GM21381 (cell line): ENCODE data around the gene KIF5C.
A peak's percentile ranks its signal among the peaks of the same experiment; 100 is the strongest.

Source experiments
- ATAC-seq: cut with Tn5 transposase; IDR thresholded peaks from one replicate; pipeline ENCODE4 v1.9.1; 2021; ENCODE audit warnings: mild to moderate bottlenecking, moderate library complexity; ENCODE audit not compliant: unreplicated experiment

KIF5C gene

DNA sequence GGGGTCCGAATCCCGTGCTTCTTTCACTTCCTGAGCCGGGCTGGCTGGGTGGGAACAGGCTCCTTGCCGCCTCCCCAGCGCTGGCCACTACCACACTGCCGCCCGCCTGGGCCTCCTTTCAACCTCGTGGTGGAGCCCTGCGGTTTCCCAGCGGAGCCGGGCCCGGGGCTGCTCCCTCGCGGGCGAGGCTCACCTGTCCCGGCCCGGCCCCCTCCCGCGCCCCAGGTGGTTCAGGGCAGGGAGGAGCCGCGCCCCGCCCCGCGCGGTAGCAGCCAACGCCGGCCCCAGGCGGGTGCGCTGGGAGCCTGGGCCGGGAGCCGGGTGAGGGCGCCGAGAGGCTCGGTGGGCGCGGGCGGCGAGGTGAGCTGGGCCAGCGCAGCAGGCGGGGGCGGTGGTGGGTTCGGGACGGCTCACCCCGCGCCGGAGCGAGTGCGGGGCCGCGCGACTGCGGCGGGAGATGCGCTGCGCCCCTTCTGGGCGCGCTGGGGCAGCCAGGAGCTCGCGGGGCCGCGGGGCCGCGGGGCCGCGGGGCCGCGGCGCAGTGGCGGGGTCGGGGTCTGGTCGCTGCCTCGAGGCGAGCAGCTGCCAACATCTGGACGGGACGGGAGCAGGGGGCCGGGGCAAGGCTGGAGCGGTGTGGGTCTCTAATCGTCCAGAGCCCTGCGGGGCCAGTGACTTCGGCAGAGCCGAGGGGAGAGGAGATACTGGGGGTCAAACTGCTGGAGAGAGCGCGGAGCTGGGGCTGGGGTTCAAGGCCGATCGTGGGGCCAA lies 163.6 kb downstream of the KIF5C start, which contains the start of gene LYPD6B:
Gene LYPD6B (plus strand): TSS at position 258 of the 771 bp plus-strand sequence. CDS start 92,250 bp downstream, outside the sequence.
- ATAC-seq, result peak; percentile 60

DNA sequence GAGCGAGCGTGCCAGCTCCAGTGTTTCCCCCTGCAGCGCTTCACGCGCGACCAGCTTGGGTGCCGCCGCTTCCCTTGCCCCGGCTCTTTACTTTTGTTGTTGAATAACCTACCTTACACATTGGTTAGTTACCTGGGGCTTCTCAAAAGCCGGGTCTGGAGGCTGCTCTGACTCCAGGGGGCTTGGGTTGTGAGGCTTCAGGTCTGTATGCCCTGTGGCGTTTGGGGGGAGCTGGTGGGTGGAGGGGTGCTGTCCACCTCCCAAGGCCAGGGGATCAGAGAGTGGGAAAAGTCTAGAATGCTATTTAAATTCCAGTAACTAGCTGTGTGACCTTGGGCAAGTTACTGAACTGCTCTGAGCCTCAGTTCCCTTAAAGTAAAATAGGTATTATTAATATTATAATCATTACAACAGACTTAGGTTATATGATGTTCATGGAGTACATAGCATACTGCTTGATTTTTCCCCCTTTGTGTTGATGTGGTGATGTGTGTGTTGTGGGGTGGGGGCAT lies 164.2 kb downstream of the KIF5C start:
- ATAC-seq, result no peak

DNA sequence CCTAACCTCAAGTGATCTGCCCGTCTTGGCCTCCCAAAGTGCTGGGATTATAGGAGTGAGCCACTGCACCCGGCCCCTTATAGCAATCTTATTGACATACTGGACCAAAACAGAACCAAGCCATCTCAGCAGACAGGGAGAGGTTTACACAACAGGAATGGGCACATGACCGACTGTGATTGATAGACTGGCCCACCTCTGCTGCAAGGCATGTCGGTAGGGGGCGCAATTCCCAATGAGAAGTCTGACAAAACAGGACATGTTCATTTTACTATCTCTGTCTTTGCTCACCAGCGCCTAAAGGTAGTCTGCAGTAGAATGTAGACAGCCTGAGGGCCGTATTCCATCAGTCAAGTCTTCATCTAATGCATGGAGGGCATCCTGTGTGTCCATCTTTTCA lies 165.4 kb downstream of the KIF5C start:
- no peak for ATAC-seq

DNA sequence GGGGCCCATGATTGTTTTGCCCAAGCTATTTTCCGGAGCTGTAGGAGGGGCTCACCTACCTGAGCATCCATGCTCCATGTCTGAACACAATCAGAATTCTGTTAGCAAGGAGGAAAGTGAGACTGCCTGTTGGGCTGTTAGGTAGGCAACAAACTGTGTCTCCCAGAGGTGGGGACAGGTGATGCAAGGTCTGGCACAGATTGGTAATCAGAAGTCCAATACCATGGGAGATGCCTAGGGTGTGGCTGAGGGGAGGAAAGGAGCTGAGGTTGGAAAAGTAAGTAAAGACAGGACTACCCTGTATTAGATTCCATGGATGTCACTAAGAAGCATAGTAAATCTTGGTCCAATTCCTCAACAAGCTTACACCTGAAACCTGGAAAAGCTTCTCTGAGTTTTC lies 166.5 kb downstream of the KIF5C start:
- no peak for ATAC-seq

DNA sequence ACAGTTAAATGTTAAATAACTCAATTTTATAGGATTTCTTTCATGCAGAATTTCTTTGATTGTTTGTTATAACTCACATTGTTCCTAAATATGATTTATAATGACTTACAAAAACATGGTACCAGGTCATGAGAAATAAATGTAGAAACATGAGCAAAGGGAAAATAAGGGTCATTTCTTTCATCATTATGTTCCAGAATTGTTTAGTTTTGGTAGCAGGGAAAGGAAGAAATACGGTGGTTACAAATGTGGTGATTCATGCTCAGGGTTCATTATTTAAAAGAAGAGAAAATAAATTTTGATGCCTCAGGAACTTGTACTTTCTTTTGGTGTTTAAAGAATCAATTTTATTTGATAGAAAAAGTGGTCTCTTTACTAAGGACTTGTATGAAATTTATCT lies 167.9 kb downstream of the KIF5C start:
- ATAC-seq, result no peak

DNA sequence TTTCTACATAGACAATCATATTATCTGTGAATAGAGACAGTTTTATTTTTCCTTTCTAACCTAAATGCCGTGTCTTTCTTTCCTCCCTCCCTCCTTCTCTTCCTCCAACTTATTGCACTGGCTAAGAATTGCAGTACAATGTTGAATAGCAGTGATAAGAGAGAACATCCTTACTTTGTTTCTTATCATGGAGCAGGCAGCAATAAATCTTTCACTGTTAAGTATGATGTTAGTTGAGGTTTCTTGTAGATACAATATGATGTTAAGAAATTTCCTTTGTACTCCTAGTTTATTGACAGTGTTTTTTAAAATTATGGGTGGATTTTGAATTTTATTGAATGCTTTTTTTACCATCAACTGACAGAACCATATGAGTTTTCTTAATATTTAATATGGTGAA lies 169.5 kb downstream of the KIF5C start:
- ATAC-seq, result no peak

DNA sequence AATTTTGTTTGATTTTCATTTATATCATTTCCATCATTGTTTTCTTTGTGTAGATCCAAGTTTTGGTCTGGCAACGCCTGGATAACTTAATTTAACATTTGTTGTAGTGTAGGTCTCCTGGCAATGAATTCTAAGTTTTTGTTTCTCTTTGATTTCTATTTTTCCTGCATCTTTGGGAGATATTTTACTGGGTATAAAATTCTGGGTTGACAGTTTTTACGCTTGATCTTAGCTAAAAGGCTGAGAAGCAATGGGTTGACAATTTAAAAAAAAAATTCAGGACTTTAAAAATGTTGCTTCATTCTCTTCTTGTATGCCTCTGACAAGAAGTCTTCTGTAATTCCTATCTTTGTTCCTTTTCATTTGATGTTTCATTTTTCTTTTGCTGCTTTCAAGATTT lies 172.1 kb downstream of the KIF5C start:
- ATAC-seq, result no peak

DNA sequence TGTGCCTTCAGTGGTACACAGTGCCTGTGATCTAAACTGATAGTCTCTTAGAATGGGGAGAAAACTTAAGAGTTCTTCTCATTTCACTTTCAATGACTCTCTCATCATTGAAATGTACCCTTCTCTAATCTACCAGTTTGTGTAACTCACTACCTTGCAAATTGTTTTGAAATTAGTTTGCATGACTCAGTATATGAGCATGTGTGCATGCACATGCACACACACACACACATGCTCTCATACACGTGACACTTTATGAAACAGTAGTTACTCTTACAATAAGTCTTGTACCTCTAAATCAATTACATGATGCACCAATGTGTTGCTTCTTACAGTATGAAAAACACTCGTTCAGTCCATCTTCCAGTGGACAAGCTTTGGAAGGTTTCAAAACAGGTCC lies 174.1 kb downstream of the KIF5C start:
- ATAC-seq, result no peak

DNA sequence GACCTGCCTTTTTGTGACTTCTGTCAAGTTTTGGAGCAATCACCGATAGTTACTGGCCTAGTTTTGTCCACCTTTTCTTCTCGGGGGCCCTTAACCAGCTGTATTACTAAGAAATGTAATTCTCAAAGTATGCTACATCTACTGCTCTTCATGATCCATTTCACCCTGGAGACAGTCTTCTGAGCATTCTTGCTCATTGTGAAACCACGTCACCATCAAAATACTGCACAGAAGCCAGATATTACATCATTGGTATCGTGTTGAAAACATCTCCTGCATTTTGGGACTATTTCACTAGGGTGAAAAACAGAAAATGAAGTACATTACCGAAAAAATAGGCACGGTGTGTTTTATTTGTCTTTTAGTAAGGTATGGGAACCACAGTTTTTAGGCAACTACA lies 175.2 kb downstream of the KIF5C start:
- peak; percentile 65 for ATAC-seq

DNA sequence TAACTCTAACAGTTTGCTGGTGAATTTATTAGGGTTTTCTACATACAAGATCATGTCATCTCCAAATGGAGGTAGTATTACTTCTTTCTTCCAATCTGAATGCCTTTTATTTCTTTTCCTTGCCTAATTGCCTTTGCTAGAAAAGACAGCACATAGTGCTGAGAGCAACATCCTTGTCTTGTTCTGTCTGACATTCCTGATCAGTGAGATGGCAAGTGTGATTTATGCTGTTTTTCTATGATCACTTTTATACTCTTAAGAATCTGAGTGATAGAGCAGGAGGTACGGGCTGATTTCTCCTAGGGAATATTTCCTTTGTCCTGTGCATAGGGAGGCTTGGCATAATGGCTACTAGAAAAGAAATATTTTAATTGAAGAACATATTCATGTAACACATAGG lies 180.7 kb downstream of the KIF5C start:
- ATAC-seq, result no peak

DNA sequence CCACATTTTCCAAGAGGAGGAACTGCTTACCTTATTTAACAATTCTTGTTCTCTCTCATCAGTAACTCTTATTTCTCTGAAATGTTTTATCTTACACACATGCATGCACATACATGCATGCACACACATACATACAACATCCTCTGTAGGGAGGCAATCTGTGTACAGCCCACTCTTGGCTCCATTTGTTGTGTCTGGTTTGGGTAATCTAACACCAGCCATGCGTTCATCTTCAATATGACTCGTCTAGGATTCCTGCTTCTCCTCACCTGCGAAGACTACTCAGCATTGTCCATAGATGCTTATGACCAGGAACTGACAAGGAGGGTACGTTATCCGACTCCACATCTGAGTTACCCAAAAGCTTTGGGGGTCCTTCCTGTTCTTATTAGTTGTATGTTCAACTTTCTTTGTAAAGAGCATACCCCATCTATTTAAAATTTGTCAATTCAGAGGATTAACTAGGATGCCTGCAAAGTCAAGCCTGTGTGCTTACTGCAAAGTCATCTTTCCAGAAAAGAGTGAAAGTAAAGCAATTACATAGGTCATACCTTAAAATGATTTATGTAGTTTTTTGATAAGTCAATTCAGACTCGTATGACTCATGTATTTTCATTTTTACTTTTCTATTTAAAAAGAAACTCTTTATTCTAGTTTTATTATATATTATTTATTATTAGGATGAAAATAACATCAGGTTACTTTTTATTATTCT lies 181.7 kb downstream of the KIF5C start:
- ATAC-seq, result no peak

DNA sequence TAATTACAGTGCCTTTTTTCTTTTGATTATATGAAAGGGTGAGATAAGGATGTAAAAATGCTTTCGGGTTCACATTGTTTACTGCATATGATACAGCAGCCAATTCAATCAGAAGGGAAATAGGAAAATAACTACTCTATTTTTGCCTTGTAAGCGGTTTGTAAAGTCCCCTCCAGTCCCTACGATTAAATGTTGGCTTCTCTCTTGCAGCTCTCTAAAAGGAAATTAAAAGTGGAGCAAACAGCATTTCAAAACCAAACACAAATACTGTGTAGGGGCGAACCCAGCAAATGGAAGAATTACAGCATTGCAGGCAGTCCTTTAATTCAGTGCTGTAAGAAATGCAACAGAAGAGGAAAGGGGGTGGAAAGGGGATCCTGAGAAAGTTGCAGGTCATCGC lies 182.4 kb downstream of the KIF5C start:
- ATAC-seq, result no peak

DNA sequence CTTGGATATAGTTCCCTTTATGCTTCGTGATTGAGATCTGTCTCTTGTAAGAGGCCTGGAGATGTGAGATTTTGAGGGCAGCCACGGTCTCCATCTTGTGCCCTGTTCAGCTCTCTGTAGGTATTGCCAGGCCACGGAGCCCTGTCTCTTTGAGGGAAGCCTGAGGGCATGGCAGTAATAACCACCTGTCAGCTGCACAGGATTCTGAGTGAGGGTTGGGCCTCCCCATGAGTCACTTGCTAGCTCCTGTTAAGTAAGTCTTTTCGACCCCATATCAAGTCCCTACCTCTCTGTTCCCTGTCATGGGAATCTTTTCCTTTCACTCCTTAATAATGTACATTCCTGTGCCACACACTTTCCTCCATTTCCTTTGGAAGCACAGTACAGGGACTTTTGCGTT lies 183.9 kb downstream of the KIF5C start:
- no peak for ATAC-seq

DNA sequence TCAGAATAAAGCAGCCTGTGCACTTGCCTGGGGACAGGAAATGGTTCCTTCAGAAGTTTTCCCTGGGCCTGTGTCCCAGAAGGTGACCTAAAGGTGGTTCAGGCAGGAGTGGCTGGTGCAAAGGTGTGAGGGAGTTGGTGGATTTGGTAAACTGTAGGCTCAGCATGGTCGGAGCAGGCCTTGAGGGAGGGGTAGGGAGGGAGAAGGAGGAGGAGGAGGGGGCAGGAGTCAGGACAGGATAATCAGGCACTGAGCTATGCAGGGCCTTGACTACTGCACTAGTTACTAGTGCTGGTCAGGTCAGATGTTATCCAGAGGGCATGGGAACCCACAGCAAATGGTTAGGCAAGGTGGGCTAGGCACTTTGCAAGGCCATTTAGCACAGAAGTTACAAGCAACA lies 184.8 kb downstream of the KIF5C start:
- ATAC-seq, result no peak

DNA sequence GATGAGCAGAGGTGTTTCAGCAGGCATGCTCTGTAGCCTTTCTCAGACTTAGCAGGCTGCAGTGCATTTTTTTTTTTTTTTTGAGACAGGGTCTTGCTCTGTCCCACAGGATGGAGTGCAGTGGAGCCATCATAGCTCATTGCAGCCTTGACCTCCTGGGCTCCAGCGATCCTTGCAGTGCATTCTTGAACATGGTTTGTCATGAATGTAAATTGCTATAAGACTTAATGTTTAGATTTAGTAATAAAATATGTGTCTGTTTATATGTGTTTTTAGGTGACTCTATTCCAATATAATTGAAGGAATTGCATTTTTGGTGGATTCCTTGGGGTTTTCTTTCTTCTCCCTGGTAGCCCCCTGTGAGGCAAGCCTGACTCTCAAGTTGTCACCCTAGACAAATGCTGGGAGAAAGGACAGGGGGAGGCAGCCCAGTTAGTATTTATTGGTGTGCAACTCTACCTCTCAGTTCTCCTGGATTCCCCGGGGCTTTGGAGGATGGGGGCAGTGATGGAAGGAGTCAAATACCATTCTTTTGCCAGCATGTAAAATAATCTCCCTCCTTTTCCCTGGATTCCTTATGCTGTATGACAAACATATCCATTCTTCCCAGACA lies 186.2 kb downstream of the KIF5C start:
- ATAC-seq, result no peak

DNA sequence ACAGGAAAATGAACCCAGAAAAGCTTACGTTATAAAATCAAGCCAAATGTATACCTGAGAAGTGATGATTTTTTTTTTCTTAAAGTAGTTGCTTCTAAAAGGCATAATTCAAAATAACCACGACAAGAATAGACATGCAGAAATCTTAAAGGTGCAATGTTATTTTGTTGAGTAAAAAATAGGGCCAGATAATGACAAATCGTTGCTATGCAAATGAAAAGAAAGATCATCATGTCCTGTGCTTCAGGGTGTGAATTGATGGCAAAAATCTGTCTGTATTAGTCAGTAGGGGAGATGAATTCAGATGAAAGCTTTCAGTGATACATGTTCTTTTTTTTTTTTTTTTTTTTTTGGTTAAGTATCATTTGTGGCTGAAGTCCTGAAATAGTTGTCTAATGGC lies 187.5 kb downstream of the KIF5C start:
- no peak for ATAC-seq

DNA sequence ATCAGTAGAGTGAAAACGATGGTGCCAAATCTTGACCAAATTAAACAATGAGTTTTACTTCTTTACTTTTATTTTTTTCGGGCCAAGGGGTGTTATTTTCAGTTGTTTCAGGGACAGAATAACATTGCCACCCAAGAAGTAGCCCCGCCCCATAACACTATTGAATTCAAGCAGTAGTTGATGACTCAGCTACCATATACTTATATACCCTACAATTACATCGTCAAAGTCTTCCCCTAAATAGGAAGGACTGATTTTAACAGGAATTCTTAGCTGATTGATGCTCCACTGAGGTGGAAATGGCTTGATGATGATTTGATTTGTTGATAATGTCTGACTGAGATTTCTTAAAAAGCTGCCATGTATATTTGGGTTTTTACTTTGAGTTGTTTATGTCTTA lies 188.2 kb downstream of the KIF5C start:
- ATAC-seq, result no peak

DNA sequence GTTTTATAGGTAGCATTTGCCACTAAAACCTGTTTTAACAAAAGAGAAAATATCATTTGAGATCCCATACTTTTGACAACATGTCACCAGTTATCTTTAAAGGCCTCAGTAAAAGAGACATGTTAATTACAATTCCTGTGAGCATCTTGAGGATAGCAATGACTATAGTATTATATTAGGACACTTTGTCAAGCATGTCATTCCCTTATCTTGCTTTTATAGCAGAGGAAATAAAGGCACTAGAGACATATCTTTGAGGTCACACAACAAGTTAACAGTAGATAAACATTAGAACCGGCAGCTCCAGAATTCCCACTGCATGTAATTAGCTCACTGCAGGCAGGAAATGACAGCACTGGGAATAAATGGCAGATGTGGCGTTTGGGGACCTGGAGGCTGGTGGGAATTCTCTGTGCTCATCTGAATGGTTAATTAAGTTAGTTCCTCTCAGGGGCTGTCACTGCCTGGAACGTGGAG lies 189.4 kb downstream of the KIF5C start:
- no peak for ATAC-seq

DNA sequence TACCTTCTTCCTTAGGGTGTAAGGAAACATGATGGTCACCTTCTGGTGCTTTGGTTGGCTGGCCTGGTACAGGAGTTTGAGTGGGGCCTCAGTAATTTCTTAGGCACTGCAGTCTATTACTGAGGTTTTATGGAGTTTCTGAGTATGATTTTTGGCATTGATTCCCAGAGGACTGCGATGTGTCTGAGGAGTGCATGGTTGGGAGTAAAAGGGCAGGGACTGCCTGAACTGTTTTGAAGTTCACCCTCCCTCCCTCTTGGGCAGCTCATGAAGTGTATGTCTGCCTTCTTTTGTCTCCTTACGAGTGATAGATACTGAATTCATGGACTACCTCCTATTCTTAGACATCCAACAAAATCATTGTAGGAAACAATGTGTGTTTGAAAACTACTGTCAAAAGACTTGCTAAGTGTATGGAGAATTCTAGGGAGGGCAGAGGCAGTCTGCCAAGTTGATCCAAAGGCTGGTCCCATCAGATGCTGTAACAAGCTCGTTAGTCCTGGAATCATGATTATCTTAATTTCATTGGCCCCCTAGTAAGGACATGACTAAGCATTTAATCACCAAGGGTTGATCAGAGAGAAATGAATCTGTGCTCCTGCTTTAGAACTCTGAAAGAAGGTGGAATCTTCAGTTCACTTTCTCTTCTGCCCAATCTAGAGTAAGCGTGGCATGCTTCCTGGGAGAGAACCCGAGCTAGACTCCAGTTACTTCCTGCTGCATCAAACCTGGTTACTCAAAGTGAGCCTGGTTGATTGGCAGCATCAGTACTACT lies 190.0 kb downstream of the KIF5C start:
- ATAC-seq, result no peak

DNA sequence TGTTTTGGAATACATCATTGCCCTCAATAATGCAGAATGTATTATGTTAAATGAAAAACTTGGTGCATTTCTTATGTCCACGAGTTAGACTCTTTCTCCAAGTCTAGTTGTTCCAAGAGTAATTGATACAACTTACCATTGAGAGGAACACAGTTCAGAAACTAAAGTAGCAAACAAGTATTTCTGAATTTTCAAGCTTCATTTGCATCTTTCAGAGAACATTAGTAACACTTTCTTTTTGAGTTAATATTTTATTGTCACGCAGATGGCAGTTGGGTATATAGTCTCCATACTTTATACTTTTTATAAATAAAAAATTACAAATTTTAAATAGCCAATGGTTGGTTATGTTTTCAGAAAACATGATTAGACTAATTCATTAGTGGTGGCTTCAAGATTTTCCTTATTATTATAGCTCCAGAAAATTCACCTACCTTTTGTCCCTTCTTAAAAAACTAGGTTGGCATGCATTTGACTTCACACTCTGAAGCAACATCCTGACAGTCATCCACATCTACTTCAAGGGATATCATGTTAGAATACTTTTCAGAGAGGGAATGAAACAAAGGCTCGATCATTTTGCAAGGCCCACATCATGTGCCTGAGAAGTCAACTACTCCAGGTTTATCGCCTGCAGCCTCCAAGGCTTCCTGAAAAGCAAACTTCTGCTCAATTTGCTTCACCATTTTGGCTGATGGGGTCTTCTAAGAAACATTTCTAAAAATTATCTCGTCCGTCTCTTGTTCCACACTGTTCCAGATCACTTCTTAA lies 193.4 kb downstream of the KIF5C start:
- no peak for ATAC-seq
